Germinal center (tissue), 1 donor: Measurements from ENCODE around the gene GABRR1.

Source experiments
- DNase-seq: peaks from one replicate; pipeline ENCODE4 v3.0.0; 2012; ENCODE audit warnings: mixed read lengths, low spot score

The GABRR1 gene

DNA sequence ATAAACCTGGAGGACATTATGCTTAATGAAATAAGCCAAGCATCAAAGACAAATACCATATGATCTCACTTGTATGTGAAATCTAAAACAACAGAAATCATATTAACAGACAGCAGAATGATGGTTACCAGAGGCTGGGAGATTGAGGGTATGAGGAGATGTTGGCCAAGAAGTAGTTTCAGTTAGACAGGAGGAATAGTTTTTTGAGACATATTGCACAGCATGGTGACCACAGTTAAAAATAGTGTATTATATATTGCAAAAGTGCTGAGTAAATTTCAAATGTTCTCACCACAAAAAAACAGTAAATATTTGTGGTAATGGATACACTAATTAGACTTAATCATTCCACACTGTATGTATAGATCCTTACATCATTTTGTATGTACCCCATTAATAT lies 1.8 kb downstream of the GABRR1 start:
- no peak for DNase-seq

DNA sequence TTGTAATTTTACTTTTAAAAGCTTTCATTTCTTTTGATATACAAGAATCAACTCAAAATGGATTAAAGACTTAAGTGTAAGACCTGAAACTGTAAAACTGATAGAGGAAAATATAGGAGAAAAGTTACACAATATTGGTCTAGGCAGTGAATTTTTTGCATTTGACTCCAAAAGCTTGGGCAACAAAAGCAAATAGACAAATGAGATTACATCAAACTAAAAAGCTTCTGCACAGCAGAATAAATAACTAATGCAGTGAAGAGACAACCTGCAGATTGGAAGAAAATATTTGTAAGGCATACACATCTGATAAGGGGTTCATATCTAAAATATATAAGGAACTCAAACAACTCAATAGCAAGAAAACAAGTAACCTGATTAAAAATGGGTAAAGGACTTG lies 3.0 kb downstream of the GABRR1 start:
- no peak for DNase-seq

DNA sequence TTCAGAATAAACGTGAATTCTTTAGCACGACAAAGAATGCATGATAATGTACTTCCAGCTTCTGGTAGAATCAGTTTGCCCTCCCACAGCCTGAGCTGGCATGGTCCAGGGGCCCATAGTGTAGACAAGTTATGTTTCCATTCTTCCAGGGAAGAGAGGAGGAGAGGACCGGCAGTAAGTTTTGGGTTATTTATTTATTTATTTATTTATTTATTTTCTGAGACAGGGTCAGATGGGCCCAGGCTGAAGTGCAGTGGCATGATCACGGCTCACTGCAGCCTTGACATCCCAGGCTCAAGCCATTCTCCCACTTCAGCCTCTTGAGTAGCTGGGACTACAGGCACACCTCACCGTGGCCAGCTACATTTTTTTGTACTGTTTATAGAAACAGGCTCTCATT lies 4.7 kb downstream of the GABRR1 start:
- no peak for DNase-seq

DNA sequence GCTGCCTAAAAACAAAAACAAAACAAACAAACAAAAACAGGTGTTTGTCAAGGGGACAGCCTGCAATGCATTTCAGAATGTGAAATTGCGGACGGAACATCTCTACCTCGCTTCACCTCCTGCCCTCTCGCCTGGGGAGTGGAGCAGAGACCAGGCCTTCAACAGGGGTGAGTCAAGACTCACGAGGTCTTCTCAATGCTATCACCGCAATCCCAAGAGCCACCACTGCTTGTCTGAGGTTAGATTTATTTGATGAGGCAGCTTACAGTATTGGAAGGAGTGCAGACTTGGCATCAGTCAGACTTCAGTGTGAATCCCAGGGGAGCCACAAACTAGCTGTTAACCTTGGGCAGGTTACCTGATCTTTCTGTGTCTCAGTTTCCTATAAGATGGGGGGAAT lies 7.7 kb downstream of the GABRR1 start:
- no peak for DNase-seq

DNA sequence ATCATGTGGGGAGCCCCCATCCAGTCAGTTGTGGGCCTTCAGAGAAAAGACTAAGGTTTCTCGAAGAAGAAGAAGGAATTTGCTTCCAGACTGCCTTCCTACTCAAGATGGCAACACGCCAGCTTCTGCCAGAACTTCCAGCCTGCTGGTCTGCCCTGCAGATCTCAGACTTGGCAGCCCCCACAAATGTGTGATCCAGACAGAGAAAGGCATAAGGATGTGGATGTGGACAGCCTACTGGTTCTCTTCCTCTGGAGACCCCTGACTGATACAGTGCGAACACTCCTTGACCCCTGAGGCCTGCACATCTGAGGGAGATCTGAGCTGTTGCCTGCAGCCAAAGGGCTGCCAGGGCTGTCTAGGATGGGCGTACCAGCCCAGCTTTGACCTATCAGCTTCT lies 8.6 kb downstream of the GABRR1 start:
- DNase-seq = no peak

DNA sequence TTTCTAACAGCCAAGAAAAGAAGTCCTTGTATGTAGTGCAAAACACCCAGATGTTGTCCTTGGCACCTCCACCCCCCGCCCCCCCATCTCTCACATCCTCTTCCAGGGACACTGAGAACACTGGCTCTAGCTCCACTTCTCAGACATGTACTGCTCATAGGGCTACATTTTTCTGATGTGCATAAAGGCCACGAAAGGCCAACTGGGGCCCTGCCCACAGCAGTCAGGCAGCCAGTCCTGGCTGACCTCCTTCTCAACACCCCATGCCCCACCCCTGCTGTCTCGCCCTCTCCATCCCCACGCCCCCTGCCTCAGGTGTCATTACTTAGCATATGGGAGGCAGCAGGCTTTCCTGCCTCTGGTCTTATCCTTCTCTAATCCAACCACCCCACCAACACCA lies 11.3 kb downstream of the GABRR1 start:
- DNase-seq = no peak

DNA sequence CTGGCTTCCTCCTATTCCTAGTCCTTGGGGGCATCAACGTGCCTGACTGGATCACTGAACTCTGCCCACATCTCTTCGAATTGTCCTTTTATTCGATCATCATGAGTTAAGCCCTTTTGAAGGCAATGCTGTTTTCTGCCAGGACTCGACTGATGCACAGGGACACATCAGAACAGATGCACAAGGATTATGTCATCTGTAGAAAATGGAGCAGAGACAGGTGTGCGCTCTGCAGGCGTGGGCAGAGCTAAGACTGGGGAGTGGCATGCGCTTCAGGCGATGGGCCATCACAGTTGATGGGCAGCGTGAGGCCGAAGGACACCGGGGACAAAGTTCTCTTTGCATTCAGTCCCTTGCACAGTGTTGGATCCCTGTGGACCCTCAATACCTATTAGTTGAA lies 13.1 kb downstream of the GABRR1 start:
- no peak for DNase-seq

DNA sequence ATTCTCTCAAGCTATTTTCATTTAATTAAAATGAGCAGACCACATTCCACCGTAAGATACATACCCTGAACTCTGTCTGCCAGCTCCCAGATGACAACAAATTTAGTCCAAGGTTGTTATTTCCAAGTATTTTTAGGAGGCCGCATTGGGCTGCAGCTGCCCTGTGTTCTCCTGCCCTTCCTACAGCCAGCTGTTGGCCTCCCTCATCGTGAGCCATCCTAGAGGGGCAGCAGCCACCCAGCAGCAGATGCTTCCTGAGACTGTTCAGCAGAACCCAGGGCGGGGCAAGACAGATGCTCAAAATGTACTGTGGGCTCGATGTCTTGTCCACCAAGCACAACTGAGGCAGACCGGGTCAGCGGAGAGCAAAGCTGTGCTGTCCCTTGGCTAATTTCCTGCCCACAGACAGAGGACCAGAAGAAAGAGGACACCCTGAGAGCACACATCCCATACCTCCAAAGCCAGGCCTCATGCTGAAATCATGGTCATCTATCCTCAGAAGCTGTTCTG lies 16.4 kb downstream of the GABRR1 start:
- no peak for DNase-seq

DNA sequence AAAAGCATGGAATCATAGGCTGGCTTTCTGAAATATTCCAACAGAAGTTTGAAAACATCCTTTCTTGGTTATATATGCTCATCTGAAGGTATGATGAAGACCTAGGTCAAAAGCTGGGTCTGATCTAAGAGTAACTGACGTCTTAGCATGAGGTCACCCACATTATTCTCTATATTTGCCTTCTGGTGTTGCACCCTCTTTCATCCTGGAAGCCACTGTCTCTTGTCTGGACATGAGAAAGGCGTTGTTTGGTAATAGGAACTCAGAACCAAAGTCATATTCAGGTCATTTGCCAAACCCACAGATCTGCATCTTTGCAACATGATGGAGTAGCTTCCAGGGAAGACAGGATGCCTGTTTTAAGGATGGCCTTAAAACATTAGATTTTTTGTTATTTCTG lies 17.6 kb downstream of the GABRR1 start:
- DNase-seq = no peak

DNA sequence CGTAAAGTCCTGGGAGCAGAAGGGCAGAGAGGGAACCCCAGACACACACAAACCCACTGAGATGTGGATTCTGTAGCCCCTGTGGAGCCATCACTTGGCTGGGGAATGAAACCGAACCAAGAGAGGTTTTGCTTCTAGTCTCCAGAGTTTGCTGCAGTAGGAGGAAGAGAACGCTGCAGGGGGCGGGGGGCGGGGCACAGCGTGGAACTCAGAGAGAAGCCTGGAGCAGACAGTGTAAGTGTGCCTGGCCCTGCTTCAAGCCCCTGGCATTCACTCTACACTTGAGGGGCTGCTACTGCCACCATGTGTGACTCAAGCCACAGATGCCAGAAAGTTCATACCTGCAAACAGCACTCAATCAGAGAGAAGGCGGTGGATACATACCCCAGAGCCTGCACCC lies 18.9 kb downstream of the GABRR1 start:
- DNase-seq = no peak

DNA sequence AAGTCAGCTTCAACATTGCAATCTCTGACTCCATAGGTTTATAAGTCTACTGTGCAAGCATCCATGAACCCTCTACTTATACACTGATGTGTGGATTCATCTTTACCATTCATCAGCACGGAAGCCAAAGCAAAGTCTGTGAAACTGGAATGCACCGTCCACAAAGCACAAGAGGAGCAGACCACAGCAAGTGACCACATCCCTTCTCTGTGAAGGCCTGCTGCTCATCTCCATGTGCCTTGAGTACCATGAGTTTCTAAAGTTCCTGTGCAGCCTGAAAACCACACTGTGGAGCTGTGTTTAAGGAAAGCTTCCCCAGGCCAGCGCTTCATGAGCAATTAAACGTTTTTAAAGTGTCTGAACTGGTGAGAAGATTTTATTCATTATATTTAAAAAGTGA lies 20.0 kb downstream of the GABRR1 start:
- DNase-seq = no peak

DNA sequence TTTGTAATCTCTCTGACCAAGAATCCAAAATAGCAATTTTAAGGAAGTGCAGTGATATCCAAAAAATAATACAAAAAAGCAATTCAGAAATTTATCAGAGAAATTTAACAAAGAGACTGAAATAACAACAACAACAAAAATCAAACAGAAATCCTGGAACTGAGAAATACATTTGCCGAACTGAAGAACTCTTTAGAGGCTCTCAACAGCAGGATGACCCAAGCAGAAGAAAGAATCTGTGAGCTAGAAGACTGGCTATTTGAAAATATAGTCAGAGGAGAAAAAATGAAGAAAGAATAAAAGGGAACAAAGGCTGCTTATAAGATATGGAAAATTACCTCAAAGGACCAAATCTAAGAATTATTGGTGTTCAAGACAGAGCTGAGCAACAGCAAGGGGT lies 22.6 kb downstream of the GABRR1 start:
- DNase-seq = no peak

DNA sequence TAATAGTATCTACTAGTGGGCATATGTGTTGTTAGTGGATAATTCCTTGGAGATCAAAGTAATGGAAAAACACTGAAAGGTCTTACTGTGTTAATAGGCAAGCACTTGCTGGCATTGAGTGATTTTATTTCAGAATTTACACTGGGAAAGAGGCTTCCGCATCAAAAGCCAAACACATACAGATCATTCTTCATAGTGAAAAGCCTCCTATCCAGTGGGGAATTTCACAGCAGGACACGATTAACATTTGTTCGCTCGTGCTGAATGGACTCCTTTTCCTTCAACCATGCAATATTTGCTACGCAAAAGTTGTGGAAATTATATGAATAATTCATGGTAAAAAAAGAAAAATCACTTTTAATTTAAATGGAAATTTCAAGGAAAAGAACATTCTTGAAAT lies 26.4 kb downstream of the GABRR1 start:
- no peak for DNase-seq

DNA sequence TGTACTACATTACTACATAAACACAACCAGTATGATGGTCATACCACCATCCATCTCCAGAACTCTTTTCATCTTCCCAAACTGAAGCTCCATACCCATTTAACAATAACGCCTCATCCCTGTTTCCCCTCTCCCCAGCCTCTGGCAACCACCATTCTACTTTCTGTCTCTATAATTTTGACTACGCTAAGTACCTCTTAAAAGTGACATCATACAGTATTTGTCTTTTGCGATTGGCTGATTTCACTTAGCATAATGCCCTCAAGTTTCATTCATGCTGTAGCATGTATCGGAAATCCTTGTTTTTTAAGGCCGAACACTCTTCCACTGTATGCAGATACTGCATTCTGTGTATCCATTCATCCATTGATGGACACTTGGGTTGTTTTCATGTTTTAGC lies 29.7 kb downstream of the GABRR1 start:
- no peak for DNase-seq

DNA sequence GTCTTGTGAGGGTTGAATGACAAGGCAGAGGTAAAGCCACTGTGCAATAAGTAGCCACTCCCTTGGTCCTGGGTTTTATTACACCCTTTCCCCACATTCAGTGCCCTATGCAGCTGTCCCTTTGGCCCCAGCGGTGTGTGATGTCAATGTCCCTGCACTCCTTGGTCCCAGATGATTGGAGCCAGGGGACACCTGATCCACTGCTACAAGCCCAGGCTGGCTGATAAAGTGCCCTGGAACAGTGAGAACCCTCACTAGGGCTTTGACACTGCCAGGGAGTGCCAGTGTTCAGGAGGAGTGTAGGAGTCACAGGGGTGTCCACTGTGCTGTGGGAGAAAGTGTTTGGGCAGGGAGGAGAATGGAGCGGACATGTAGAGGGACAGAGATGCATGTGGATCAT lies 30.4 kb downstream of the GABRR1 start:
- no peak for DNase-seq

DNA sequence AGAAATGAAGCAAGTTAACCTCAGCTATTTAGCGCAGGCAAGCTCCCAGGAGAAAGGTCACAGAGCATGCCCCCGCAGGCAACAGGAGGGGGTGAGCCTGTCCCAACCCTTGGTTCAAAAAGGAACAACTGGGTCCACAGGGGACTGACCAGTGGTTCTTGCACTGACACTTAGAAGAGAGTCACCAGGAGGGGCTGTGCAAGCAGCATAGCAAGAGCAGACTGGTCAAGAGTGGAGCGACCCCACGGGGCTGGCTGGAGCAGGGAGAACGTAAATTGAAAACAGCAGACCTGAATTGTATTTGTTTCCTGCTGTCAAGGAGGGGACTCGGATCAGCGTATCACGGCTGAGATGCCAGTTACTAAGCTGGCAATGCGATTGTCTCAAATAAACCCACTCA lies 32.8 kb downstream of the GABRR1 start:
- no peak for DNase-seq

DNA sequence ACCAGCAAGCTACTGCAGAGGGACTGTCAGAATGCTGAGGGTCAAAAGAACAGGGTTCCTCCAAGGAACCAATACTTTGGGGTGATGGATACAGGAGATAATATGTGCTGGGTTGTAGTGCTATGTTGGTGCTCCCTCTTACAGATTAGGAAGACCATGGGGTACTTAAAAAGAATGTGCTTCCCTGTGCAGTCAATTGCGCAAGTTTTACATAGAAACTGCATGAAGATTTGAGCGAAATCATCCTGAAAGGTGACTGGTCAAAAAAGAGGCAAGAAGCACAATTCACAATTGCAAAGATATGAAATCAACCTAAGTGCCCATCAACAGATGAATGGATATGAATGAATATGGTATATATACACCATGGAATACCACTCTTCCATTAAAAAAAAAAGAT lies 33.9 kb downstream of the GABRR1 start:
- no peak for DNase-seq

DNA sequence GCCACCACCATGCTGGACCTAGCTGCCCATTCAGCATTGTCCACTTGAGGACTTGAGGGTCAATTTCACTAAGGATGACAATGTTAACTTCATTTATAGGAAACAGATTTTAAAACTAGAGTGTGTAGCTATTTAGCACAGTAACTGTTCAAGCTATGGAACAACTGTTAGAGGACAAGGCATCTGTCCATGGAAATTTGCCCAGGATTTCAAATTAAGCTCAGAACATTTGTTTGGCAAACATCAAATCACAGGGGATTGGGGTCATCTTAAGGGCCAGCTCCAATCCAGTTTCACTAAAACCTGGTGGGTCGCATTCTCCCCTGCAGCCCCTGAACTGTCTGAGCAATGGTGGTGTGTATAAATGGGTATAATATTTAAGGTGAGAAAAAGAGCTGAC lies 36.2 kb downstream of the GABRR1 start:
- no peak for DNase-seq

DNA sequence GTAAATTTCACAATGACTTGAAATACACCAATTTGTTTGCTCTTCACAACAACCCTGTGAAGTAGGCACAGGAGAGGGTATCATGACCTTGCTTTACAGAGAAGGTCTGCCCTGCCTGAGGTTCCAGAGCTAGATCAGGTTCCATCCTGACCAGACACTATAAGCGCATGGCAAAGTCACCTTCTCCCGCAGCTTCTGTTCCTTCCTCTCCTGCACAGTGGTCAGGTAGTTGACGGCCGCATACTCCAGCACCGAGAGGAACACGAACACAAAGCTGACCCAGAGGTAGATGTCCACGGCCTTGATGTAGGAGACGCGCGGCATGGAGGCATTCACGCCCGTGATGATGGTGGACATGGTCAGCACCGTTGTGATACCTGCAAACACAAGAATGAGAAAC lies 37.0 kb downstream of the GABRR1 start:
- no peak for DNase-seq

DNA sequence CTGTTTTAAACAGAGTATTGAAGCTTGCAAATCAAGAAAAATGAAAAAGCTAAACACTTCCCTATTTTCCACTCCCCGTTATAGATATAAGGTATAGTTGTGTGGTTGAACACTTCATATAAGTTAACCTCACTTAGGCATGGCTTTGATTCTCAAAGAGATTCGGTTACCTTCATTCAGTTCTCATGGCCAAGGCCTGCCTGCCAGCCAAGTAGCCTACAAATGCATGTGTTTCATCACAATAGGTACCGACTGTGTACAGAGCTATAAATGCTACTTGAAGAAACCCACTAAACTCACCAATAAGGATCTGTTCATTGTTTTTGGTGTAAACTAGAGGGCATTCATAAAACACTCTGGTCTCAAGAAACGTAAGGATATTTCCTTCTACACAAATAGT lies 43.5 kb downstream of the GABRR1 start:
- no peak for DNase-seq

DNA sequence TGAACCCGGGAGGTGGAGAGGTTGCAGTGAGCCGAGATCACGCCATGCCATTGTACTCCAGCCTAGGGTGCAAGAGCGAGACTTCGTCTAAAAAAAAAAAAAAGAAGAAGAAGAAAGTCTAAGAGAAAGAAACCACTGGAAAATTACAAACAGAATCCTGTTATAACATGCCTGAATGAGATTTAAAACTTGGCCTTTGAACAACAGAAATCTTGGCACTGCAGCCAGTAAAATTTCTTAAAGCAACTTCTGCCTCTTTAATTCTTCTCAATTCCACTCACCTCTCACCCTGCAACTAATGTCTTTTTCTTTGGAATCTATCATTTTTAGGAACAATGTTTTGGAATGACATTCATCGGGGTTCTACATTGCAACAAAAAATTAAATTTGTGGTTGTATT lies 45.0 kb downstream of the GABRR1 start:
- DNase-seq = no peak

DNA sequence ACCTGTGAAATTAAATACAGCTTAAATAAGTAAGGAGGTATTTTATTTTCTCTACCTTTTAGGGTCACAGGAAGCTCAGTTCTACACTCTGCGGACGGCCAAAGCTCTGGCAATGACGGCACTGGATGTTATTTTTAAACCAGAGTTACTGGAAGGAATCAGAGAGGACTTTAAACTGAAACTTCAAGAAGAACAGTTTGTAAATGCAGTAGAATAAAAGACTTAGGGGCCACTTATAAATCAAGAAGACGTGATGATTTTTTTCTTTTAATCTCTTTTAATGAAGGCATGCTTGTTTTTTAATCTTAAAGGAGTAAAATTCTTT lies 55.1 kb downstream of the GABRR1 start:
- DNase-seq = no peak

DNA sequence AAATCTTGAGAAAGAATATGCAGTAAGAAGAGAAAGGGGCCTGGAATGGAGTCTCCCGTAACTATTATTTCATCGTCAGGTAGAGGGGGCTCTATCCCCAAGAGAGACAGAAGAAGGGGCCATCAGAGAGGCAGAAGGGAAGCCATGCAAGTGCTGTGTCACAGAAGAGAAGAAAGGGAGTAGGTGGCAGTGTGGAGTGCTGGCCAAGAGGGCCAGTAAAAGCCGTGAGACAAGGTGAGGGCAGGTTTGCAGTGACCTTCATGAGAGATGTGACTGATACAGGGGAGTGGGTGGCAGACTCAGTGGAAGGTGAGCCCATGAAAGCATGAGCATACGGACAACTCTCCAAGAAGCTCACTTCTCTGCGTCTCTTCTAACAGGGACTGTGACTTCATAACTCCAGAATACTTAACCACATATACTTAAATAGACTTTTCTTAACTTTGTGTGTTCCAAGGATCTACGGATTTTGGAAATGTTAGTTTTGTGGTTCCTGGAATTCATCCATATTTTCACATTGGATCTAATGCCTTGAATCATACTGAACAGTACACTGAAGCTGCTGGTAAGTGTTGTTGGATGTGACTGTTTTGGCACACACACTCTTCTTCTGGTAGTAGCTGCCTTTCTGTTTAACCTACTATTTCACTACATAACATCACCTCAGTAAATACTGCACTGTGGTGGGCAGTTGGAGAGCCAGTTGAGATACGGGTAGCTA lies 55.7 kb downstream of the GABRR1 start:
- DNase-seq = no peak

DNA sequence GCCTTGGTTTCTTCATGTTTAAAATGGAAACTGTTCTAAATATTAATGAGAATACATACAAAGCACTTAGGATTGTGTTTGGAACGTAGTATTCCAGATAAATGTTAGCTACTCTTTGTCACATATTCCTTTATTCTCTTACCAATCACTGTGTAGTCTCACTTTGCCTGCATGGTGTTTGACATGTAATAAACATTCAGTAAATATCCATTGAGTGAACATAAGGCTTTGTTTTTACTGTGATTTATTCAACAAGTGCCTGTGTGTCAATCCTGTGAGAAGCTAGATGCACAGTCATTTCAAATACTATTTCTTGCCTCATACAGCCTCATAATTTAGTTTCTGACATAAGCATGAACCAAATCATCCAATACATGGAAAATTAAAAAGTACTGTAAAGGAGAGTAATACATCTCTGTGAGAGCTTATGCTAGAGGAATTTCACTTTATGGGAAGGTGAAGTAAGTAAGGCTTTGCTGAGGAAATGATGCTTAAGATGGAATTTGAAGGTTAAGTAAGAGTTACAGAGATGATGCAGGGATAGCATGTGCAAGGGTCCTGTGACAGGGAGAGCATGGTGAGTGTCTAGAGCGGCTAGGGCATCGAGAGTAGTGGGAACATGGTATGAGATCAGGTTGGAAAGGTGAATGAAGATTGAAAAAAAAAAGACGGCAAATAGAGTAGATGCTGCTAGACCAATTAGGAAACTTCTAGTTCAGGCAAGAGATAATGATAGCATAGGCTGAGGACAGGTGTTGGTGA lies 56.6 kb downstream of the GABRR1 start:
- no peak for DNase-seq
